HepG2 (cell line): Measurements from ENCODE around the gene N4BP2. TPM values are rescaled to one million over a fixed set of nuclear protein-coding genes. Genes with fewer than 3 reads are reported as not detected.

Experiments
- ATAC-seq: fragments of 200-7000 bp; cut with Tn5 transposase; 3 replicates; pipeline ENCODE4 v1.9.1; 2020; ENCODE audit warnings: mild to moderate bottlenecking, moderate library complexity
- BruUV-seq: library from RNA; stranded (reverse); fragments of 400-500 nt; replicated peaks from 2 replicates; lab custom pipeline; 2021; lab: Mats Ljungman, UMichigan
- CTCF ChIA-PET: fragments of 300-600 bp; formaldehyde crosslinking; extraction: SDS; loops from one replicate; lab custom pipeline; 2021; ENCODE audit warnings: low total read pairs, inconsistent platforms, low intra/inter-chr PET ratio; lab: Yijun Ruan, JAX
- POLR2A ChIA-PET: fragments of 350-600 bp; sonication (Branson Sonifier 250); formaldehyde crosslinking; loops from one replicate; lab custom pipeline; 2020; ENCODE audit warnings: antibody characterized with exemption, inconsistent platforms; lab: Yijun Ruan, JAX
- DNase-seq: peaks from one replicate; pipeline ENCODE4 v3.0.0-alpha.2; 2015; ENCODE audit warnings: low spot score
- FAIRE-seq: peaks from 3 replicates; lab custom pipeline; 2011; peaks lifted over from hg19 to GRCh38; lab: Jason Lieb, UNC
- H2AFZ ChIP-seq: one replicate; pipeline ENCODE4 v1.6.1; 2011; ENCODE audit warnings: low read length, inconsistent platforms
- H3K27ac ChIP-seq: fragments of 300-600 bp; 3 replicates; pipeline ENCODE4 v1.8.0; 2011; ENCODE audit warnings: mixed run types, mild to moderate bottlenecking, mixed read lengths, low read length, inconsistent platforms; ENCODE audit not compliant: insufficient read depth; ENCODE audit errors: extremely low read length
- H3K27me3 ChIP-seq, 2 experiments: fragments of 200-600 bp in 1 of 2; 2 replicates in 1 of 2; 3 replicates in 1 of 2; pipeline versions ENCODE4 v1.6.0 to v1.8.0; 2011; ENCODE audit warnings: low read length in 2 of 2, mild to moderate bottlenecking in 2 of 2, moderate library complexity in 2 of 2, inconsistent platforms in 1 of 2; ENCODE audit not compliant: insufficient read depth in 2 of 2, control insufficient read depth in 1 of 2
- H3K36me3 ChIP-seq, 2 experiments: fragments of 200-600 bp in 1 of 2; replicated peaks in 1 of 2; 2 replicates in 1 of 2; 3 replicates in 1 of 2; pipeline versions ENCODE4 v1.5.1 to v1.8.0; 2011; ENCODE audit warnings: low read length in 2 of 2, inconsistent platforms in 1 of 2; ENCODE audit not compliant: insufficient read depth in 2 of 2, control insufficient read depth in 1 of 2
- H3K4me1 ChIP-seq: 2 replicates; pipeline ENCODE4 v1.5.1; 2012; ENCODE audit warnings: low read length, inconsistent platforms; ENCODE audit not compliant: insufficient read depth
- H3K4me2 ChIP-seq: 2 replicates; pipeline ENCODE4 v1.6.0; 2011; ENCODE audit warnings: low read depth, low read length, inconsistent platforms
- H3K4me3 ChIP-seq, 3 experiments: fragments of 200-600 bp in 1 of 3; sonication (generic), shearing (Covaris generic) in 1 of 3; replicated peaks in 1 of 3; 2 replicates each; pipeline ENCODE4 v1.5.1; 2011 to 2016; ENCODE audit warnings: low read length in 3 of 3, inconsistent platforms in 2 of 3, low read depth in 2 of 3, mild to moderate bottlenecking in 2 of 3, control low read depth in 1 of 3, mixed read lengths in 1 of 3; ENCODE audit not compliant: insufficient read depth in 1 of 3
- H3K79me2 ChIP-seq: one replicate; pipeline ENCODE4 v1.6.1; 2011; ENCODE audit warnings: low read length, inconsistent platforms; ENCODE audit not compliant: insufficient read depth
- H3K9ac ChIP-seq: 2 replicates; pipeline ENCODE4 v1.6.0; 2011; ENCODE audit warnings: mild to moderate bottlenecking, low read depth, low read length, inconsistent platforms; ENCODE audit not compliant: insufficient read depth
- H3K9me3 ChIP-seq: 2 replicates; pipeline ENCODE4 v1.5.1; 2012; ENCODE audit warnings: mild to moderate bottlenecking, low read length
- H4K20me1 ChIP-seq: 2 replicates; pipeline ENCODE4 v1.6.0; 2011; ENCODE audit warnings: inconsistent platforms, mild to moderate bottlenecking, low read length, moderate library complexity; ENCODE audit not compliant: insufficient read depth
- ARID2 ChIP-seq: sonication (generic); formaldehyde crosslinking; IDR thresholded peaks from 2 replicates; pipeline ENCODE4 v1.8.1; 2022; ENCODE audit warnings: mild to moderate bottlenecking, missing genetic modification reagents, borderline replicate concordance
- ARNTL ChIP-seq: sonication (generic); formaldehyde crosslinking; IDR thresholded peaks from 2 replicates; pipeline ENCODE4 v1.4.0; 2020; ENCODE audit warnings: mild to moderate bottlenecking, missing genetic modification reagents
- FOXA1 ChIP-seq, 2 experiments: fragments of 450-650 bp in 1 of 2; sonication (generic) in 1 of 2; formaldehyde crosslinking in 1 of 2; IDR thresholded peaks; 2 replicates each; pipeline versions ENCODE4 v1.4.0 to v1.6.1; 2016 to 2020; ENCODE audit warnings: missing genetic modification reagents in 1 of 2
- GPN1 ChIP-seq: sonication (generic); formaldehyde crosslinking; IDR thresholded peaks from 2 replicates; pipeline ENCODE4 v1.5.1; 2020; ENCODE audit warnings: missing genetic modification reagents, borderline replicate concordance
- HCFC1 ChIP-seq: fragments of 150-350 bp; IDR thresholded peaks from 2 replicates; pipeline ENCODE4 v1.6.1; 2014; ENCODE audit warnings: low read depth, low read length
- HOXD1 ChIP-seq: sonication (generic); formaldehyde crosslinking; IDR thresholded peaks from 2 replicates; pipeline ENCODE4 v1.5.0; 2020; ENCODE audit warnings: missing genetic modification reagents
- KDM3A ChIP-seq: IDR thresholded peaks from 2 replicates; pipeline ENCODE4 v1.6.1; 2018; ENCODE audit warnings: low read depth, missing compliant biosample characterization
- MIXL1 ChIP-seq: IDR thresholded peaks from 2 replicates; pipeline ENCODE4 v1.6.1; 2016
- NCOA5 ChIP-seq: sonication (generic); formaldehyde crosslinking; IDR thresholded peaks from 2 replicates; pipeline ENCODE4 v1.4.0; 2020; ENCODE audit warnings: missing genetic modification reagents
- RARA ChIP-seq: IDR thresholded peaks from 2 replicates; pipeline ENCODE4 v1.6.1; 2016; ENCODE audit warnings: missing genetic modification reagents, missing compliant biosample characterization
- SMYD3 ChIP-seq: sonication (generic); formaldehyde crosslinking; IDR thresholded peaks from 2 replicates; pipeline ENCODE4 v1.8.1; 2023; ENCODE audit warnings: mild to moderate bottlenecking, missing genetic modification reagents
- SRSF9 ChIP-seq: fragments of 200-400 bp; formaldehyde crosslinking; IDR thresholded peaks from 2 replicates; pipeline ENCODE4 v1.6.1; 2018; ENCODE audit warnings: borderline replicate concordance, mild to moderate bottlenecking, low read depth, low read length; ENCODE audit not compliant: insufficient read depth, poor library complexity, severe bottlenecking
- TBP ChIP-seq: sonication (generic); formaldehyde crosslinking; IDR thresholded peaks from 2 replicates; pipeline ENCODE4 v1.5.0; 2020; ENCODE audit warnings: missing genetic modification reagents
- ZFP36 ChIP-seq: fragments of 150-350 bp; IDR thresholded peaks from 2 replicates; pipeline ENCODE4 v1.6.1; 2018; ENCODE audit warnings: borderline replicate concordance, low read length, low read depth; ENCODE audit not compliant: partially characterized antibody
- ZNF121 ChIP-seq: sonication (generic); formaldehyde crosslinking; IDR thresholded peaks from 2 replicates; pipeline ENCODE4 v1.5.0; 2020; ENCODE audit warnings: mild to moderate bottlenecking, missing genetic modification reagents
- ZNF557 ChIP-seq: sonication (generic); formaldehyde crosslinking; IDR thresholded peaks from 2 replicates; pipeline ENCODE4 v1.4.0; 2020; ENCODE audit warnings: missing genetic modification reagents
- ZNF564 ChIP-seq: sonication (generic); formaldehyde crosslinking; IDR thresholded peaks from 2 replicates; pipeline ENCODE4 v1.8.1; 2023; ENCODE audit warnings: mild to moderate bottlenecking, missing genetic modification reagents
- WGBS: methylation state at CpG from one replicate; pipeline ENCODE4 v1.1.6; 2017; ENCODE audit warnings: low lambda C conversion rate; 5-methylcytosine and 5-hydroxymethylcytosine counted together
- in situ Hi-C: cut with HindIII; loops from 2 replicates; pipeline ENCODE4 v1.10.0; 2017; ENCODE audit warnings: low pct_unique_long_range_greater_than_20kb; ENCODE audit not compliant: extremely low pct_ligation_motif_present
- intact Hi-C: fragments of 100-400 bp; cut with micrococcal nuclease; formaldehyde crosslinking; loops from one replicate; pipeline ENCODE4 v1.10.0; 2022; ENCODE audit not compliant: unreplicated experiment
- polyA plus RNA-seq, 8 experiments: library from polyadenylated mRNA; depleted of rRNA in 3 of 8; stranded (reverse) in 7 of 8; unstranded in 1 of 8; fragments of >200 nt; fragmentation: Illumina TruSeq in 4 of 8; extraction: Trizol in 4 of 8; gene quantifications; 2 replicates each; pipeline versions ENCODE4 v1.2.1 to v1.2.3, GENCODE V29; 2011 to 2016; ENCODE audit warnings: low read depth in 4 of 8, missing spikeins in 1 of 8, mixed read lengths in 1 of 8; ENCODE audit not compliant: insufficient read depth in 1 of 8
- total RNA-seq, 5 experiments: library from RNA; depleted of rRNA; stranded (reverse); fragments of >200 nt; fragmentation: Illumina TruSeq; extraction: Trizol; gene quantifications; 2 replicates each; pipeline ENCODE4 v1.2.3, GENCODE V29; 2016; ENCODE audit warnings: low read depth in 1 of 5
- TF ChIP-seq, protein P1 (sequence below): sonication (generic); formaldehyde crosslinking; conservative IDR thresholded peaks from 2 replicates; pipeline ENCODE4 v1.4.0; 2020; ENCODE audit warnings: missing genetic modification reagents

Gene N4BP2
- total and polyA plus RNA-seq, 2 of the 13 experiments (the other 11 are each of a cell fraction or from before 2014, with no cell fraction given), result 5.6 to 12.9 TPM

DNA sequence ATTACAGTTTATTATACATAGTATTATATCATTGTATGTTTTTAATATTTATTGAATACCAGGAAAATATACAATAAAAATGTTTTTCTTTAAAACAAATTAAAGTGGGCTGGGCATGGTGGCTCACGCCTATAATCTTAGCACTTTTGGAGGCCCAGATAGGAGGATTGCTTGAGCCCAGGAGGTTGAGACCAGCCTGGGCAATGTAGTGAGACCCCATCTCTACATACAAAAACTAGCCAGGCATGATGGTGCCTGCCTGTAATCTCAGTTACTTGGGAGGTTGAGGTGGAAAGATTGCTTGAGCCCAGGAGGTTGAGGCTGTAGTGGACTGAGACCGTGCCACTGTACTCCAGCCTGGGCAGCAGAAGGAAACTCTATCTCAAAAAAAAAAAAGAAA is 40.6 kb upstream of the N4BP2 start:
- Histone ChIP-seq H3K4me3 (no peak overlapping the region), H3K9me3 (no peaks in the 10 kb centered on the region), H3K27ac (no peak overlapping the region), H3K36me3 (no peaks in the 10 kb centered on the region), H3K4me2 (no peak overlapping the region), H4K20me1 (no peaks in the 10 kb centered on the region), H3K79me2 (no peaks in the 10 kb centered on the region), H3K4me1 (no peaks in the 10 kb centered on the region), H2AFZ (no peak overlapping the region), H3K9ac (no peak overlapping the region), H3K27me3 (no peaks in the 10 kb centered on the region)
- 44% methylated on average over 2 of the region's 2 CpGs for WGBS
- ATAC-seq (no peak), FAIRE-seq (no peak), DNase-seq (no peak)
- POLR2A ChIA-PET, result no interaction called here
- TF ChIP-seq TBP, result no peak
- TF ChIP-seq SRSF9, result no peak
- TF ChIP-seq ARNTL (CRISPR knock-in tag), result no peak
- no peak for TF ChIP-seq HOXD1 (CRISPR knock-in tag)
- TF ChIP-seq NCOA5 (CRISPR knock-in tag), result no peak
- TF ChIP-seq RARA (CRISPR knock-in tag), result no peak
- no peak for TF ChIP-seq ZFP36
- no peak for TF ChIP-seq SMYD3 (CRISPR knock-in tag)
- TF ChIP-seq ZNF121 (CRISPR knock-in tag), result peak; percentile 68
- in situ Hi-C loops (no loop called here), intact Hi-C loops (no loop called here)
- CTCF ChIA-PET, result no interaction called here
- BruUV-seq, result no TSS peak

DNA sequence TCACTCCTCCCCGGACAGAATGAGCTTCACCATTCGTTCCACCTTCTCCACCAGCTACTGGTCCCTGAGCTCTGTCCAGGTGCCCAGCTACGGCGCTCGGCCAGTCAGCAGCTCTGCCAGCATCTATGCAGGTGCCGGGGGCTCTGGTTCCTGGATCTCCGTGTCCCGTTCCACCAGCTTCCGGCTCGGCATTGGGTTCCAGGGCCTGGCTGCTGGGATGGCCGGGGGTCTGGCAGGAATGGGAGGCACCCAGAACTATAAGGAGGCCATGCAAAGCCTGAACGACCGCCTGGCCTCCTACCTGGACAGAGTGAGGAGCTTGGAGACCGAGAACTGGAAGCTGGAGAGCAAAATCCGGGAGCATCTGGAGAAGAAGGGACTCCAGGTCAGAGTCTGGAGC is 36.4 kb upstream of the N4BP2 start:
- intact Hi-C loops, result no loop called here
- Histone ChIP-seq H3K4me1 (no peaks in the 10 kb centered on the region), H3K9me3 (no peaks in the 10 kb centered on the region), H4K20me1 (no peaks in the 10 kb centered on the region), H2AFZ (no peak overlapping the region), H3K4me2 (no peak overlapping the region), H3K4me3 (no peak overlapping the region), H3K36me3 (no peaks in the 10 kb centered on the region), H3K79me2 (no peaks in the 10 kb centered on the region), H3K9ac (no peak overlapping the region), H3K27me3 (no peaks in the 10 kb centered on the region)
- 60% methylated on average over 5 of the region's 15 CpGs for WGBS
- no TSS peak for BruUV-seq
- ChIA-PET POLR2A (interaction anchor here (0.6 kb wide), 1 partner anchor 36 kb away, joined by 3 read pairs; no protein-coding TSS in a partner anchor), CTCF (no interaction called here)
- DNase-seq (no peak), FAIRE-seq (no peak)
- in situ Hi-C loops, result no loop called here
- no peak for TF ChIP-seq ZNF557 (CRISPR knock-in tag)
- no peak for TF ChIP-seq FOXA1 (IDR thresholded peaks at IDR 0.05)
- TF ChIP-seq FOXA1 (CRISPR knock-in tag; IDR thresholded peaks at IDR 0.05), result no peak
- TF ChIP-seq ZNF564 (CRISPR knock-in tag), result no peak
- no peak for TF ChIP-seq MIXL1
- no peak for TF ChIP-seq GPN1 (CRISPR knock-in tag)
- TF ChIP-seq ARID2 (CRISPR knock-in tag), result no peak
- TF ChIP-seq, protein P1, sequence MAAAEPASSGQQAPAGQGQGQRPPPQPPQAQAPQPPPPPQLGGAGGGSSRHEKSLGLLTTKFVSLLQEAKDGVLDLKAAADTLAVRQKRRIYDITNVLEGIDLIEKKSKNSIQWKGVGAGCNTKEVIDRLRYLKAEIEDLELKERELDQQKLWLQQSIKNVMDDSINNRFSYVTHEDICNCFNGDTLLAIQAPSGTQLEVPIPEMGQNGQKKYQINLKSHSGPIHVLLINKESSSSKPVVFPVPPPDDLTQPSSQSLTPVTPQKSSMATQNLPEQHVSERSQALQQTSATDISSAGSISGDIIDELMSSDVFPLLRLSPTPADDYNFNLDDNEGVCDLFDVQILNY, result no peak
- TF ChIP-seq KDM3A (CRISPR knock-in tag), result no peak
- TF ChIP-seq HCFC1, result no peak
- TF ChIP-seq, all 625 proteins: peak for 0
- no peak overlapping the region for H3K27ac ChIP-seq
- ATAC-seq, result no peak
